Large intestine (tissue), 3 donors: Measurements from ENCODE around the gene LCE2B. TPM values are rescaled to one million over a fixed set of nuclear protein-coding genes. Genes with fewer than 3 reads are reported as not detected.
"Not testable (repeated sequence)": the region's sequence is repeated elsewhere in the genome, so short reads cannot be mapped to it uniquely, and the experiment has no call there.

ENCODE experiments used
- DNase-seq, 2 donors: peaks; one replicate each; pipeline versions ENCODE4 v3.0.0 to v3.0.0-alpha.2; 2013
- H3K27ac ChIP-seq: one replicate; pipeline ENCODE4 v1.5.1; 2013; ENCODE audit warnings: low read length
- H3K27me3 ChIP-seq: 2 replicates; pipeline ENCODE4 v1.6.1; 2013; ENCODE audit warnings: low read length; ENCODE audit not compliant: control insufficient read depth, insufficient read depth
- H3K36me3 ChIP-seq: 2 replicates; pipeline ENCODE4 v1.6.1; 2013; ENCODE audit warnings: low read length; ENCODE audit not compliant: control insufficient read depth, insufficient read depth
- H3K4me1 ChIP-seq: one replicate; pipeline ENCODE4 v1.6.1; 2013; ENCODE audit warnings: low read length; ENCODE audit not compliant: control insufficient read depth, insufficient read depth
- H3K4me3 ChIP-seq: one replicate; pipeline ENCODE4 v1.5.1; 2013; ENCODE audit warnings: low read length
- H3K9me3 ChIP-seq: one replicate; pipeline ENCODE4 v1.6.1; 2013; ENCODE audit warnings: mild to moderate bottlenecking, low read depth, low read length, moderate library complexity; ENCODE audit not compliant: control insufficient read depth
- WGBS: methylation state at CpG from one replicate; pipeline ENCODE4 v1.1.5; 2013; ENCODE audit warnings: low lambda C conversion rate; ENCODE audit not compliant: insufficient coverage; 5-methylcytosine and 5-hydroxymethylcytosine counted together
- polyA plus RNA-seq: library from polyadenylated mRNA; unstranded; fragments of 120-200 nt; gene quantifications from one replicate; pipeline ENCODE4 v1.2.1, GENCODE V29; 2013

LCE2B gene
- polyA plus RNA-seq, 1 donor: not detected

- no peak overlapping the region for H3K4me3 ChIP-seq
- H3K27ac ChIP-seq: no peak overlapping the region
- no peaks in the 10 kb centered on the region for H3K4me1 ChIP-seq
- no peak for DNase-seq
- WGBS: no CpG with 5 or more reads among the region's 5 CpGs
- H3K9me3 ChIP-seq: no peaks in the 10 kb centered on the region
- H3K27me3 ChIP-seq: peaks cover 5% of the 10 kb centered on the region
- no peaks in the 10 kb centered on the region for H3K36me3 ChIP-seq
These were observed 18.3 kb upstream of the LCE2B start for GRCh38 chr1:152667648-152668047.

GRCh38 chr1:152673016-152673415 is 12.9 kb upstream of the LCE2B start:
- WGBS: no CpG with 5 or more reads among the region's 2 CpGs
- no peaks in the 10 kb centered on the region for H3K4me1 ChIP-seq
- no peaks in the 10 kb centered on the region for H3K9me3 ChIP-seq
- H3K36me3 ChIP-seq: no peaks in the 10 kb centered on the region
- no peak overlapping the region for H3K4me3 ChIP-seq
- no peak for DNase-seq
- H3K27me3 ChIP-seq: no peaks in the 10 kb centered on the region
- no peak overlapping the region for H3K27ac ChIP-seq

DNA sequence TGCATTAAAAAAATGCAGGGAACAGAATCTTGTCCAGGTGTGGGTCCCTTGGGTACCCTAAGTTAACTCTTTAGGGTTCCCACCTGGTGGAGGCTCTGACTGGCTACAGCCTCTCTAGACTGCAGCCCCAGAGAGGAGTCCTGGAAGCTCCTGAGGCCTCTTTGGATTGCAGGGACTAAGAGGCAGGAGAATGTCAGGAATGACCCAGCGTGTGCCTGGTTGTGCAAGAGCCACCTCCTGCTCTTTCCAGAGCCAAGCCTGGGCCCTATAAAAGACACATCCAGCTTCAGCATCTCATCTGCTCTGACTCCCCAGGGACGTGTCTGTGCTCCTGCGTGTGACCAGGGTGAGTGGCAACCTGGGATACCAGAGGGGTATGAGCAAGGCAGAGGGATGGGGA is 10.9 kb upstream of the LCE2B start, which contains the start of gene LCE2C:
Gene LCE2C (plus strand): TSS at position 297 of the 400 bp plus-strand sequence. CDS start 737 bp downstream, outside the sequence.
- not testable (repeated sequence) for H3K27me3 ChIP-seq, H3K36me3 ChIP-seq, H3K4me1 ChIP-seq, H3K27ac ChIP-seq, H3K4me3 ChIP-seq, DNase-seq, H3K9me3 ChIP-seq
- WGBS: no CpG with 5 or more reads among the region's 3 CpGs

GRCh38 chr1:152679459-152679858 is 6.5 kb upstream of the LCE2B start:
- Histone ChIP-seq H3K4me3 (no peak overlapping the region), H3K9me3 (no peaks in the 10 kb centered on the region), H3K27me3 (peaks cover 3% of the 10 kb centered on the region), H3K36me3 (no peaks in the 10 kb centered on the region), H3K27ac (no peak overlapping the region), H3K4me1 (no peaks in the 10 kb centered on the region)
- no CpG with 5 or more reads among the region's 6 CpGs for WGBS
- DNase-seq: no peak

- DNase-seq: no peak
- no peaks in the 10 kb centered on the region for H3K4me1 ChIP-seq
- WGBS: no CpG with 5 or more reads among the region's 2 CpGs
- H3K4me3 ChIP-seq: no peak overlapping the region
- H3K27me3 ChIP-seq: peaks cover 3% of the 10 kb centered on the region
- H3K36me3 ChIP-seq: no peaks in the 10 kb centered on the region
- H3K27ac ChIP-seq: no peak overlapping the region
- no peaks in the 10 kb centered on the region for H3K9me3 ChIP-seq
These were observed 4.3 kb upstream of the LCE2B start for GRCh38 chr1:152681616-152682015.

- Histone ChIP-seq H3K36me3 (no peaks in the 10 kb centered on the region), H3K9me3 (no peaks in the 10 kb centered on the region), H3K27me3 (peaks cover 3% of the 10 kb centered on the region), H3K4me3 (no peak overlapping the region), H3K4me1 (no peaks in the 10 kb centered on the region), H3K27ac (no peak overlapping the region)
- no peak for DNase-seq
These were observed 2.1 kb upstream of the LCE2B start for GRCh38 chr1:152683846-152684245.

DNA sequence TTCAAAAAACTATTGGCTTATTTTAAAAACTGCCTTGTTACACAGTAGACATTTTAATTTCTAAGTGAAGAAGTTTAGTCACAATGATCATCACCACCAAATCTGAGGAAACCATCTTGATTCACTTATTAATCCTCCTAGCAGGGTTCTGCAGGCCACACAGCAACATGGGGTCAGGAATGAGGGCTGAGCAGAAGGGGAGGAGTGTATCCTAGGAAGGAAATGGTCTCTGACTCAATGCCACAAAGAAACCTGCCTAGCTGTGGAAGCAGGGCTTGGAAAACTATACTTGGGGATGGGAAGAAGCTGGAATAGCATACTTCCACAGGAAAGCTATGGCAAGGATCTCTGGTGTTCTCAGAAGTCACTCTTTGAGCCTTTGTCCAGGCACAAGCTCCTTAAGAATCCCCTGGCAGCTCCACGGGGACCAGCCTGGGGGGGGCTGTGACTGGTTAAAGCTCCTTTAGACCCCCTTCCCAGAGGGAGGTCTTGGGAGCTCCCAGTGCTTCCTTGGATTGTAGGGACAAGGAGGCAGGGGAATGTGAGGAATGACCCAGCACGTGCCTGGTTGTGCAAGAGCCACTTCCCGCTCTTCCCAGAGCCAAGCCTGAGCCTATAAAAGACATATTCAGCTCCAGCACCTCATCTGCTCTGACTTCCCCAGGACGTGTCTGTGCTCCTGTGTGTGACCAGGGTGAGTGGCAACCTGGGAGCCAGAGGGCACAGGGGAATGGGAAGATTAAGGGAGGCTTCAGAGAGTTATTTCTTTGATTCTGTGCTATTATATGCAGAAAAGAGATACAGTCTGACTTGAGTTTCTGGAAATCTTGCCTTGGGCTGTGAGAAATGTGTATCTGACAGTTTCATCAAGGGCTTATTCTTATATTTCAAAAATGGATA is 12.0 kb downstream of the LCE2B start, which contains the start of gene LCE2A:
Gene LCE2A (plus strand): TSS at position 645 of the 900 bp plus-strand sequence. CDS start 557 bp downstream, outside the sequence.
- Histone ChIP-seq H3K9me3 (no peaks in the 10 kb centered on the region), H3K4me1 (no peaks in the 10 kb centered on the region), H3K36me3 (no peaks in the 10 kb centered on the region), H3K27ac (no peak within 1 kb of the TSS), H3K4me3 (no peak within 1 kb of the TSS), H3K27me3 (no peaks in the 10 kb centered on the region)
- DNase-seq: no peak
- no CpG with 5 or more reads among the region's 4 CpGs for WGBS

DNA sequence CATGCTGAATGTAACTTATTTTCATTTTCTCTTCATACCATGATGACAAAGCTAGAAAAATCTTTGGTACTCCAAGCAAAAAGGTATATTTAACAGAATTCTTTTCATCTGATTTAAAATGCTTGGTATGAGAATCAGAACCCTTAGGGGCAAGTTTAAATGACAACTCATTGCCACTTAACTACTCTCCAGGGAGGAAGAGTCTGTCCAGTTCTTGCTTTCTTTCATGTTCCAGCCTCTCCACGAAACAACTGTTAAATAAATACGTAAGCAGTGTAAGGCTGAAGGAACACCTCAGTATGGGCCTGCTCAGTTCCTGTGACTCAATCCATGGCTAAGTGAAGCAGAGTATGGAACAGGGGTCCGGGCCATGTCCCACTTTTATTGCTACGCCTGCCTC is 13.8 kb downstream of the LCE2B start:
- Histone ChIP-seq H3K4me1 (no peaks in the 10 kb centered on the region), H3K27me3 (no peaks in the 10 kb centered on the region), H3K9me3 (no peaks in the 10 kb centered on the region), H3K4me3 (no peak overlapping the region), H3K36me3 (no peaks in the 10 kb centered on the region), H3K27ac (no peak overlapping the region)
- DNase-seq: no peak
- WGBS: no CpG with 5 or more reads among the region's 4 CpGs

- H3K36me3 ChIP-seq: no peaks in the 10 kb centered on the region
- no peaks in the 10 kb centered on the region for H3K4me1 ChIP-seq
- no peaks in the 10 kb centered on the region for H3K27me3 ChIP-seq
- H3K27ac ChIP-seq: no peak within 1 kb of the TSS
- DNase-seq: no peak
- no peaks in the 10 kb centered on the region for H3K9me3 ChIP-seq
- no peak within 1 kb of the TSS for H3K4me3 ChIP-seq
- no CpG with 5 or more reads among the region's 2 CpGs for WGBS
These were observed 21.9 kb downstream of the LCE2B start, which contains the start of gene LCE4A for GRCh38 chr1:152707860-152708259. Gene LCE4A (plus strand): TSS chr1:152708160. CDS start chr1:152709076, 916 bp downstream.

DNA sequence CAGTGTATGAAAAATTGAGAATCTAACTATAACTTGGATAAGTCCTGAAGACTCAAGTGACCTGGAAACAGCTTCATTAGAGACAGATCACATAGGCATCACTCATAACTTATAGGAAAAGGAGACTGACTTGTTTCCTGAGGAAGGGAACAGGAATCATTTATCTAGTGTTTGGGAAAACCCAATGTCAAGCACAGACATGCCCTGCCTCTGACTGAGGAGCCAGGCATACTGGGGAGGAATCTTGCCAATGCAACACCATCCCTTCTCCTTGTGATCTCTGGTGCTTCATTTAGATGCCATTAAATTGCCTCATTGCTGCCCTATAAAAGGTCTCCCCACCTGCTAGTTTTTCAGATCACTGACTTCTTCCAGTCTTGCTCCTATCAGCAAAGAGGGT is 32.3 kb downstream of the LCE2B start:
- no peak for DNase-seq
- Histone ChIP-seq H3K4me3 (no peak overlapping the region), H3K9me3 (no peaks in the 10 kb centered on the region), H3K4me1 (no peaks in the 10 kb centered on the region), H3K27me3 (no peaks in the 10 kb centered on the region), H3K36me3 (no peaks in the 10 kb centered on the region), H3K27ac (no peak overlapping the region)

GRCh38 chr1:152725261-152725660 is 39.3 kb downstream of the LCE2B start:
- no peak overlapping the region for H3K27ac ChIP-seq
- DNase-seq: no peak

More at GRCh38 chr1:152725261-152725660, 39.3 kb downstream of the LCE2B start:
- H3K36me3 ChIP-seq: no peaks in the 10 kb centered on the region
- no peak overlapping the region for H3K4me3 ChIP-seq
- no peaks in the 10 kb centered on the region for H3K4me1 ChIP-seq
- no peaks in the 10 kb centered on the region for H3K27me3 ChIP-seq
- H3K9me3 ChIP-seq: no peaks in the 10 kb centered on the region
